GM12892 (cell line): ENCODE data around the gene TMEM209.

Experiments
- POLR2A ChIP-seq: IDR thresholded peaks from 2 replicates; pipeline ENCODE4 v1.6.1; 2011; ENCODE audit warnings: low read depth, low read length, control low read depth
- POLR2AphosphoS5 ChIP-seq: IDR thresholded peaks from 2 replicates; pipeline ENCODE4 v1.6.1; 2011; ENCODE audit warnings: low read depth, low read length, control low read depth
- TAF1 ChIP-seq: IDR thresholded peaks from 2 replicates; pipeline ENCODE4 v1.6.1; 2011; ENCODE audit warnings: low read depth, mild to moderate bottlenecking, control low read depth, low read length, borderline replicate concordance

GRCh38 chr7:130182990-130183389, 22.2 kb downstream of the TMEM209 start:
- TF ChIP-seq POLR2A (no peak), POLR2AphosphoS5 (no peak), TAF1 (no peak)
